Measurements from ENCODE around the gene TRDN.

- TF ChIP-seq, protein P1, sequence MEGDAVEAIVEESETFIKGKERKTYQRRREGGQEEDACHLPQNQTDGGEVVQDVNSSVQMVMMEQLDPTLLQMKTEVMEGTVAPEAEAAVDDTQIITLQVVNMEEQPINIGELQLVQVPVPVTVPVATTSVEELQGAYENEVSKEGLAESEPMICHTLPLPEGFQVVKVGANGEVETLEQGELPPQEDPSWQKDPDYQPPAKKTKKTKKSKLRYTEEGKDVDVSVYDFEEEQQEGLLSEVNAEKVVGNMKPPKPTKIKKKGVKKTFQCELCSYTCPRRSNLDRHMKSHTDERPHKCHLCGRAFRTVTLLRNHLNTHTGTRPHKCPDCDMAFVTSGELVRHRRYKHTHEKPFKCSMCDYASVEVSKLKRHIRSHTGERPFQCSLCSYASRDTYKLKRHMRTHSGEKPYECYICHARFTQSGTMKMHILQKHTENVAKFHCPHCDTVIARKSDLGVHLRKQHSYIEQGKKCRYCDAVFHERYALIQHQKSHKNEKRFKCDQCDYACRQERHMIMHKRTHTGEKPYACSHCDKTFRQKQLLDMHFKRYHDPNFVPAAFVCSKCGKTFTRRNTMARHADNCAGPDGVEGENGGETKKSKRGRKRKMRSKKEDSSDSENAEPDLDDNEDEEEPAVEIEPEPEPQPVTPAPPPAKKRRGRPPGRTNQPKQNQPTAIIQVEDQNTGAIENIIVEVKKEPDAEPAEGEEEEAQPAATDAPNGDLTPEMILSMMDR (conservative IDR thresholded peaks at IDR 0.05 in 1 of 2, IDR thresholded peaks at IDR 0.05 in 1 of 2; ENCODE audit: low read depth in 1 of 2, low read length in 2 of 2) = no peak
- no peak for TF ChIP-seq EZH2 (IDR thresholded peaks at IDR 0.05; ENCODE audit: low read length, missing control alignments)
These were observed 341.6 kb downstream of the TRDN start for GRCh38 chr6:123295181-123295580.
